Frontal cortex (tissue), 4 donors: ENCODE data around the gene KIF26B. TPM values are rescaled to one million over a fixed set of nuclear protein-coding genes. Genes with fewer than 3 reads are reported as not detected.

ENCODE experiments used
- DNase-seq, 2 donors: peaks; one replicate each; pipeline ENCODE4 v3.0.0; 2012; ENCODE audit warnings: low spot score in 2 of 2
- FAIRE-seq: peaks from 2 replicates; lab custom pipeline; 2012; peaks lifted over from hg19 to GRCh38; lab: Jason Lieb, UNC
- total RNA-seq: library from RNA; depleted of rRNA; stranded (reverse); fragments of >200 nt; gene quantifications from one replicate; pipeline ENCODE4 v1.2.3, GENCODE V29; 2014
- donor health status: control.
- donor health status: control.
- donor health status: control.

KIF26B gene
- 11.4 TPM for total RNA-seq

DNA sequence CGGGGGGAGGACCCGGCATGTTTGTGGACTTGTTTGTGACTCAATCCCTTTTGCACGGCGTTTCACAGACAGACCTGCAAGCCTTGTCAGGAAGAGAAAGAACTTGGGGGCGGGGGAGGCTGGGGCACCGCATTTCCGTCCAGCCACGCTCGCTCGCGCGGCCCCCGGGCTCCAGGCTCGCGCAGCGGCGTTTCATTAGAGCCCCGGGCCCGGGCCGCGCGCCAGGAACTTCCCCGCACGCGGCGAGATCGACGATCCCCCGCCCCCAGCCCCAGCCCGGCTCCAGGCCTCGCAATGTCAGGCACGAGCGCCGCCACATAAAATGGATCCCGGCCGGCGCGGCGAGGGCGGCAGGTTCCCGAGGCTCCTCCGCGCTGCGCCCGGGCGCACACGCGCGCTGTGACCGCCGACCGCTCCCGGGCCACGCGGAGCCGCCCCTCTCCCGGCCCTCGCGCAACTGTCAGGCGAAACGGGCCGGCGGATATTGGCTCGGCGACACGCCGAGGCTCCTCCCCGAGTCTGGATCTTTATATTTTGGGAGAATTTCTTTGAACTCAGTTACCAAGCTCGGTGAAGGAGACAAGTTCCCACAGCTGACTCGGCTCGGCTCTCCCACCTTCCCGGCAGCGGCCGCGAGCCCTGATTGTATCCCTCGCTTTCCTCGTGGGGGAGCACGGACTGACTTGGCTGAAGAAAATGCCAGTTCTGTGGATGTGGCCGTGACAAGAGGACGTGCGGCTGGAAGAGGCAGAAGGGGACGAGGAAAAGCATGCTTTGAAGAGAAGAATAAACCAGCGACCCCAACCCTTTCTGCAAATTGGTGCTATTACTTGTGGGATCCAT is at the start of gene KIF26B:
KIF26B (plus strand) TSS at position 557 of the 843 bp plus-strand sequence. CDS start 440 bp downstream, outside the sequence.
- peak; percentile 47 to 48 for DNase-seq
- no peak for FAIRE-seq

DNA sequence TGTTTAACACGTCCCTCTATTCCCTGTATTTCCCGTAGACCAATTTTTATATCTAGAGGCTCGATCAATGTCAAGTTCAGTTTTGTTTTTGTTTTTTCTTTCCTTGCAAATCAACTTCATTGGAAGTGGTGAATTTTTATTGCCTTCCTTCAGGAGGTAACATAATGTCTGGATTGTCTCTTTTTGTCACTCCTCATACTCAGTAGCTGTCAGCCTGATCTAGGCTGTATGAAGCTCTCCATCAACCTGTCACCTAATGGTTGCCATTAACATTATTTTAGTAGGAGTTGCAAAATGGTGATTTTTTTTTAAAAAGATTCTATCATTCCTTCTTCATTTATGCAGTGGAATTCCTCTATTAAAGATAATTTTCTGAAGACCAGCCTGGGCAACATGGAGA is 49.7 kb upstream of the KIF26B start:
- DNase-seq (no peak), FAIRE-seq (no peak)

- DNase-seq (no peak), FAIRE-seq (no peak)
Observed at GRCh38 chr1:245105815-245106410, 48.9 kb upstream of the KIF26B start.

DNA sequence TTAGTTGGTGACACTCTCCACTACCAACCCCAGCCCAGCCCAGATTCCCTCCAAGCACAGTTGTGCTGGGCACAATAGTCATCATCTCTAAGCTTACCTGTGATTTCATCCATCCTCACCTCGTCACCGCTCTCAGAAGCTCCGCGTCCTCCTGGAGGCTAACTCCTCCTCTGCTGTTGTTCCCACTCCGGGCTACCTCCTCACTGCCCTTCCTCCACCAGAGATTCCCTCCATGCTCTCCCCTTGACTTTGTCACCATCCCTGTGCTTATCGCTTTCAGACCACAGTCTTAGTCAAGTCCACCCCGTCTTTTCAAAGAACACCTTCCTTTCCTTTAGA is 47.0 kb upstream of the KIF26B start:
- DNase-seq (no peak), FAIRE-seq (no peak)

DNA sequence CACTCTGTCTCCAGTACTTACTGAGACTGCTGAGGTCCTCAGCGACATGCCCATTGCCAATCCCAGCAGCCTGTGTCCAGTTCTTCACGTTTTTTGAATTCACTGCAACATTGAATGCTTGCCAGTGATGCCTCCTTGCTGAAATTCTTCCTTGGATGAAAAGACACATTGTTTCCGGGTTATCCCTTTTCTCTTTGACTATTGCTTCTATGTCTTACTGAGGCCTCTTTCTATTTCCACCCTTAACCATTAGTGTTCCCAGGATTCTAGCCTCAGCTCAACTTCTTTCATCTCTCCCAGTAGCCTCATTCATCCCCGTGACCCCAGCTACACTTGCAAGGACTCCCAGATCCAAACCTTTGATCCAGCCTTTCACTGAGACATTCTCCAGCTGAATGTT is 46.5 kb upstream of the KIF26B start:
- no peak for FAIRE-seq
- DNase-seq = no peak

GRCh38 chr1:245108909-245109308 is 45.9 kb upstream of the KIF26B start:
- DNase-seq (no peak), FAIRE-seq (no peak)

GRCh38 chr1:245110406-245110805 is 44.4 kb upstream of the KIF26B start:
- FAIRE-seq (no peak), DNase-seq (no peak)

- FAIRE-seq (no peak), DNase-seq (no peak)
Observed at GRCh38 chr1:245111073-245111472, 43.7 kb upstream of the KIF26B start.

GRCh38 chr1:245113649-245114048 is 41.1 kb upstream of the KIF26B start:
- FAIRE-seq = no peak
- DNase-seq = no peak

- FAIRE-seq = no peak
- DNase-seq = no peak
Observed at GRCh38 chr1:245116131-245116530, 38.7 kb upstream of the KIF26B start.

- no peak for DNase-seq
- no peak for FAIRE-seq
Observed at GRCh38 chr1:245116751-245117150, 38.0 kb upstream of the KIF26B start.

- FAIRE-seq (no peak), DNase-seq (no peak)
Observed at GRCh38 chr1:245118066-245118465, 36.7 kb upstream of the KIF26B start.

DNA sequence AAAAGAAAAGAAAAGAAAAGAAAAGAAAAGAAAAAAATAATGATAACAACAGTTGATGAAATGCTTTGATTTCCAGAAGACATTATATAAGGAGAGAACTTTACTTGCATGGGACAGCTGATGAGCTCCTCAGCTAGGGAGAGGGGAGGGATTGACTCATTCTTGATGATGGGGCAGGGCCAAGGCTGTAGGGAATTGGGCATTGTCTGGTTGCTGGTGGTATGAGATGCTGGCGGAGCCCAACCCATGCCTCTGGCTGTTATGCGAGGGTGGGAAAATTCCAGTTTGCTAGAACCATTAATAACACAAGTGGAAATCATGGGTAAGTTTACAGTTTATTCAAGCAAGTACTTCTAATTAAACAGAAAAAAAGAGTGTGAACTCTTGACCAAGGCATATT is 36.0 kb upstream of the KIF26B start:
- no peak for FAIRE-seq

GRCh38 chr1:245121523-245121922 is 33.3 kb upstream of the KIF26B start:
- DNase-seq = no peak
- FAIRE-seq = no peak

More for the DNA sequence above, 36.0 kb upstream of the KIF26B start:
- no peak for DNase-seq

DNA sequence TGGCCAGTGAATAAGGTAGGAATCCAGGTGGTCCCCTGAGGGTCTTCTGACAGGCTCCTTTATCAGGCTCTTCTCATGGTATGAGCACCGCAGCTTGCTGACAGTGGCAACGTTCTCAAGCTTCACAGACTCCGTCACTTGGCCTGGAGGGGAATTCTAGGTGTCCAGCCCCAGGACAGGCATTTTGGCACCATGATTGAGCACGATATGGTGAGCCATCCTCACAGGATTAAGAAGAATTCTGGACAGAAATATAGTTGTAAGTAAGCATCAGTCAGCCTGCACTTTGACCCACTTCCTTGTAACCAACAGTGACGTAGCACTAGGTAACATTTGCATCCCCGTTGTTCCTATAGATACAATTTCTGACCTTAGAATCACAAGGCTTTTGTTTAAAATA is 30.5 kb upstream of the KIF26B start:
- DNase-seq = no peak
- no peak for FAIRE-seq

GRCh38 chr1:245124644-245125043 is 30.1 kb upstream of the KIF26B start:
- FAIRE-seq (no peak), DNase-seq (no peak)

GRCh38 chr1:245126530-245126929 is 28.3 kb upstream of the KIF26B start:
- DNase-seq = no peak
- no peak for FAIRE-seq

GRCh38 chr1:245128381-245129101 is 26.2 kb upstream of the KIF26B start:
- no peak for FAIRE-seq

DNA sequence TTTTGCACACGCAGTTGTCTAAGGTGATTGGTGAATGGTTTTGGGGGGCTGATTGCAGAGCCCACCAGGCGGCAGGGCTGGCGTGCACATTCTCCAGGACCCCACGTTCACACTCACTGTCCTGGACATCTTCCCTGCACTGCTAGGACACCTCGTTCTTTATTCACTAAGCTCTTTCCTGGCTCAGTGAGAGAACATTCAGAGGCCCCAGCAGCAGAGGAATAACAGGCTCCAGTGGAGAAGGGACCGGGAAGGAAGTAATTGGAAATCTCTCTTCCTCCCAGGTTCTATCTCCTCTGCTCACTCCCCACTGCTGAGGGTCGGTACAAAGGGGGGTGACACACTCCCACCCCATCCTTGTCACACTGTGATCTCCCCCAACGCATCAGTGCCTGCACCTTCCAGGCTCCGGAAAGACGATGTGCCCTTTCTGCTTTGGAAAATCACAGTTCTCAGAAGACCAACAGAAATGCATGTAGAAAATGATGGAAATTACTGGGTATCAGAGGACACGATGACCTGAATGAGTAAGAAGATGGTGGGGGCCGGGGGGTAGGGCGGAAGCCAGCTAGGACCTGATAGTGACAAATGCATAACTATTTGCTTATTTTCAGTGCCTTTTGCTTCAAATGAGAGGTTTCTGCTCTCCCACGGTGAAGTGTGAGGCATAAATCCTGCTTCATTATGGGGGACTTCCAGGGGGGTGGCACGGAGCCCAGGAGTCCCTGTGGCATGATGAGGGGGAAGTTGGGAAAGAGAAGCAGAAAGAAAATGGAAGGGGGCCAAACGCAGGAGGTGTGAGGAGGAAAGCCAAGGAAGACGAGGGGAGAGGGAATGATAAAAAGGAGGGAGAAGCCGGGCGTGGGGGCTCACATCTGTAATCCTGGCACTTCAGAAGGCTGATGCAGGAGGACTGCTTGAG is 25.2 kb upstream of the KIF26B start:
- no peak for DNase-seq
- FAIRE-seq = no peak

More at GRCh38 chr1:245128381-245129101, 26.2 kb upstream of the KIF26B start:
- no peak for DNase-seq
